HepG2 (cell line): ENCODE measurements around the gene MARCHF9. TPM values are rescaled to one million over a fixed set of nuclear protein-coding genes. Genes with fewer than 3 reads are reported as not detected.

ENCODE experiments used
- ETV6 ChIP-seq: sonication (generic); formaldehyde crosslinking; conservative IDR thresholded peaks from 2 replicates; pipeline ENCODE4 v1.4.0; 2020; ENCODE audit warnings: missing genetic modification reagents
- HDAC2 ChIP-seq: sonication (generic); formaldehyde crosslinking; IDR thresholded peaks from 2 replicates; pipeline ENCODE4 v1.4.0; 2020; ENCODE audit warnings: missing genetic modification reagents
- KDM5A ChIP-seq: fragments of 200-600 bp; sonication (generic); IDR thresholded peaks from 2 replicates; pipeline ENCODE4 v1.7.0; 2018; ENCODE audit warnings: antibody characterized with exemption, mild to moderate bottlenecking, low read length, borderline replicate concordance
- MEF2D ChIP-seq: sonication (generic); formaldehyde crosslinking; IDR thresholded peaks from 2 replicates; pipeline ENCODE4 v1.5.1; 2020; ENCODE audit warnings: mild to moderate bottlenecking, missing genetic modification reagents
- MIER3 ChIP-seq: IDR thresholded peaks from 2 replicates; pipeline ENCODE4 v1.6.1; 2016; ENCODE audit warnings: missing compliant biosample characterization, borderline replicate concordance
- PLRG1 ChIP-seq: fragments of 450-650 bp; conservative IDR thresholded peaks from 2 replicates; pipeline ENCODE4 v1.6.1; 2016
- SMYD3 ChIP-seq: sonication (generic); formaldehyde crosslinking; IDR thresholded peaks from 2 replicates; pipeline ENCODE4 v1.8.1; 2023; ENCODE audit warnings: mild to moderate bottlenecking, missing genetic modification reagents
- ZBTB37 ChIP-seq: sonication (generic); formaldehyde crosslinking; IDR thresholded peaks from 2 replicates; pipeline ENCODE4 v1.4.0; 2020; ENCODE audit warnings: mild to moderate bottlenecking, missing genetic modification reagents
- ZNF224 ChIP-seq: sonication (generic); formaldehyde crosslinking; IDR thresholded peaks from 2 replicates; pipeline ENCODE4 v1.5.0; 2020; ENCODE audit warnings: mild to moderate bottlenecking, missing genetic modification reagents
- ZNF318 ChIP-seq: sonication (generic); formaldehyde crosslinking; IDR thresholded peaks from 2 replicates; pipeline ENCODE4 v1.4.0; 2020; ENCODE audit warnings: mild to moderate bottlenecking, missing genetic modification reagents
- ZSCAN21 ChIP-seq: sonication (generic); formaldehyde crosslinking; IDR thresholded peaks from 2 replicates; pipeline ENCODE4 v1.8.0; 2022; ENCODE audit warnings: mild to moderate bottlenecking, missing genetic modification reagents, moderate library complexity, borderline replicate concordance
- polyA plus RNA-seq, 8 experiments: library from polyadenylated mRNA; depleted of rRNA in 3 of 8; stranded (reverse) in 7 of 8; unstranded in 1 of 8; fragments of >200 nt; fragmentation: Illumina TruSeq in 4 of 8; extraction: Trizol in 4 of 8; gene quantifications; 2 replicates each; pipeline versions ENCODE4 v1.2.1 to v1.2.3, GENCODE V29; 2011 to 2016; ENCODE audit warnings: low read depth in 4 of 8, missing spikeins in 1 of 8, mixed read lengths in 1 of 8; ENCODE audit not compliant: insufficient read depth in 1 of 8
- total RNA-seq, 5 experiments: library from RNA; depleted of rRNA; stranded (reverse); fragments of >200 nt; fragmentation: Illumina TruSeq; extraction: Trizol; gene quantifications; 2 replicates each; pipeline ENCODE4 v1.2.3, GENCODE V29; 2016; ENCODE audit warnings: low read depth in 1 of 5
- TF ChIP-seq, protein P1 (sequence below): sonication (generic); formaldehyde crosslinking; IDR thresholded peaks from 2 replicates; pipeline ENCODE4 v1.4.0; 2020; ENCODE audit warnings: missing genetic modification reagents
- TF ChIP-seq, protein P2 (sequence below): conservative IDR thresholded peaks from 2 replicates; pipeline ENCODE4 v1.6.1; 2018; ENCODE audit warnings: missing genetic modification reagents
- TF ChIP-seq, protein P3 (sequence below): IDR thresholded peaks from 2 replicates; pipeline ENCODE4 v1.6.1; 2012; ENCODE audit warnings: low read depth, low read length, improper control_type of control experiment

The MARCHF9 gene
- total and polyA plus RNA-seq, 2 of the 13 experiments (the other 11 are each of a cell fraction or from before 2014, with no cell fraction given) = 5.7 to 9.6 TPM

- TF ChIP-seq ZNF318 (CRISPR knock-in tag) (no peak), HDAC2 (CRISPR knock-in tag) (0 out of 2 replicates have a peak, but pooled peaks have one; percentile 11), ZBTB37 (CRISPR knock-in tag) (no peak), KDM5A (peak; percentile 62; the same call in 1 of the 2 replicates), ETV6 (CRISPR knock-in tag) (no peak; the same call in 1 of the 2 replicates), ZNF224 (0 out of 2 replicates have a peak, but pooled peaks have one; percentile 69), MIER3 (no peak; the same call in 1 of the 2 replicates), SMYD3 (CRISPR knock-in tag) (no peak), ZSCAN21 (CRISPR knock-in tag) (no peak), PLRG1 (no peak), MEF2D (CRISPR knock-in tag) (no peak)
- TF ChIP-seq, protein P1, sequence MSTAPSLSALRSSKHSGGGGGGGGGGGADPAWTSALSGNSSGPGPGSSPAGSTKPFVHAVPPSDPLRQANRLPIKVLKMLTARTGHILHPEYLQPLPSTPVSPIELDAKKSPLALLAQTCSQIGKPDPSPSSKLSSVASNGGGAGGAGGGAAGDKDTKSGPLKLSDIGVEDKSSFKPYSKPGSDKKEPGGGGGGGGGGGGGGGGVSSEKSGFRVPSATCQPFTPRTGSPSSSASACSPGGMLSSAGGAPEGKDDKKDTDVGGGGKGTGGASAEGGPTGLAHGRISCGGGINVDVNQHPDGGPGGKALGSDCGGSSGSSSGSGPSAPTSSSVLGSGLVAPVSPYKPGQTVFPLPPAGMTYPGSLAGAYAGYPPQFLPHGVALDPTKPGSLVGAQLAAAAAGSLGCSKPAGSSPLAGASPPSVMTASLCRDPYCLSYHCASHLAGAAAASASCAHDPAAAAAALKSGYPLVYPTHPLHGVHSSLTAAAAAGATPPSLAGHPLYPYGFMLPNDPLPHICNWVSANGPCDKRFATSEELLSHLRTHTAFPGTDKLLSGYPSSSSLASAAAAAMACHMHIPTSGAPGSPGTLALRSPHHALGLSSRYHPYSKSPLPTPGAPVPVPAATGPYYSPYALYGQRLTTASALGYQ (CRISPR knock-in tag) = no peak
- TF ChIP-seq, protein P2, sequence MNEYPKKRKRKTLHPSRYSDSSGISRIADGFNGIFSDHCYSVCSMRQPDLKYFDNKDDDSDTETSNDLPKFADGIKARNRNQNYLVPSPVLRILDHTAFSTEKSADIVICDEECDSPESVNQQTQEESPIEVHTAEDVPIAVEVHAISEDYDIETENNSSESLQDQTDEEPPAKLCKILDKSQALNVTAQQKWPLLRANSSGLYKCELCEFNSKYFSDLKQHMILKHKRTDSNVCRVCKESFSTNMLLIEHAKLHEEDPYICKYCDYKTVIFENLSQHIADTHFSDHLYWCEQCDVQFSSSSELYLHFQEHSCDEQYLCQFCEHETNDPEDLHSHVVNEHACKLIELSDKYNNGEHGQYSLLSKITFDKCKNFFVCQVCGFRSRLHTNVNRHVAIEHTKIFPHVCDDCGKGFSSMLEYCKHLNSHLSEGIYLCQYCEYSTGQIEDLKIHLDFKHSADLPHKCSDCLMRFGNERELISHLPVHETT (CRISPR knock-in tag) = no peak
- TF ChIP-seq, protein P3, sequence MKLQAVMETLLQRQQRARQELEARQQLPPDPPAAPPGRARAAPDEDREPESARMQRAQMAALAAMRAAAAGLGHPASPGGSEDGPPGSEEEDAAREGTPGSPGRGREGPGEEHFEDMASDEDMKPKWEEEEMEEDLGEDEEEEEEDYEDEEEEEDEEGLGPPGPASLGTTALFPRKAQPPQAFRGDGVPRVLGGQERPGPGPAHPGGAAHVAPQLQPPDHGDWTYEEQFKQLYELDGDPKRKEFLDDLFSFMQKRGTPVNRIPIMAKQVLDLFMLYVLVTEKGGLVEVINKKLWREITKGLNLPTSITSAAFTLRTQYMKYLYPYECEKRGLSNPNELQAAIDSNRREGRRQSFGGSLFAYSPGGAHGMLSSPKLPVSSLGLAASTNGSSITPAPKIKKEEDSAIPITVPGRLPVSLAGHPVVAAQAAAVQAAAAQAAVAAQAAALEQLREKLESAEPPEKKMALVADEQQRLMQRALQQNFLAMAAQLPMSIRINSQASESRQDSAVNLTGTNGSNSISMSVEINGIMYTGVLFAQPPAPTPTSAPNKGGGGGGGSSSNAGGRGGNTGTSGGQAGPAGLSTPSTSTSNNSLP = no peak
Observed at GRCh38 chr12:57744777-57745484, 10.0 kb upstream of the MARCHF9 start, which contains the start of gene TSPAN31 (continued).
